Placental epithelial cell (primary cell): ENCODE data around the gene FNTB. TPM values are rescaled to one million over a fixed set of nuclear protein-coding genes. Genes with fewer than 3 reads are reported as not detected.

Experiments
- small RNA-seq: library from RNA; depleted of rRNA; stranded (forward); fragments of <200 nt; gene quantifications from one replicate; pipeline ENCODE3, GENCODE V24; 2012
- total RNA-seq: library from RNA; depleted of rRNA; stranded (reverse); fragments of >200 nt; gene quantifications from 2 replicates; pipeline ENCODE4 v1.2.3, GENCODE V29; 2012

FNTB gene, protein sequence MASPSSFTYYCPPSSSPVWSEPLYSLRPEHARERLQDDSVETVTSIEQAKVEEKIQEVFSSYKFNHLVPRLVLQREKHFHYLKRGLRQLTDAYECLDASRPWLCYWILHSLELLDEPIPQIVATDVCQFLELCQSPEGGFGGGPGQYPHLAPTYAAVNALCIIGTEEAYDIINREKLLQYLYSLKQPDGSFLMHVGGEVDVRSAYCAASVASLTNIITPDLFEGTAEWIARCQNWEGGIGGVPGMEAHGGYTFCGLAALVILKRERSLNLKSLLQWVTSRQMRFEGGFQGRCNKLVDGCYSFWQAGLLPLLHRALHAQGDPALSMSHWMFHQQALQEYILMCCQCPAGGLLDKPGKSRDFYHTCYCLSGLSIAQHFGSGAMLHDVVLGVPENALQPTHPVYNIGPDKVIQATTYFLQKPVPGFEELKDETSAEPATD
- 15.3 and 19.3 TPM in 2 replicates for total RNA-seq

DNA sequence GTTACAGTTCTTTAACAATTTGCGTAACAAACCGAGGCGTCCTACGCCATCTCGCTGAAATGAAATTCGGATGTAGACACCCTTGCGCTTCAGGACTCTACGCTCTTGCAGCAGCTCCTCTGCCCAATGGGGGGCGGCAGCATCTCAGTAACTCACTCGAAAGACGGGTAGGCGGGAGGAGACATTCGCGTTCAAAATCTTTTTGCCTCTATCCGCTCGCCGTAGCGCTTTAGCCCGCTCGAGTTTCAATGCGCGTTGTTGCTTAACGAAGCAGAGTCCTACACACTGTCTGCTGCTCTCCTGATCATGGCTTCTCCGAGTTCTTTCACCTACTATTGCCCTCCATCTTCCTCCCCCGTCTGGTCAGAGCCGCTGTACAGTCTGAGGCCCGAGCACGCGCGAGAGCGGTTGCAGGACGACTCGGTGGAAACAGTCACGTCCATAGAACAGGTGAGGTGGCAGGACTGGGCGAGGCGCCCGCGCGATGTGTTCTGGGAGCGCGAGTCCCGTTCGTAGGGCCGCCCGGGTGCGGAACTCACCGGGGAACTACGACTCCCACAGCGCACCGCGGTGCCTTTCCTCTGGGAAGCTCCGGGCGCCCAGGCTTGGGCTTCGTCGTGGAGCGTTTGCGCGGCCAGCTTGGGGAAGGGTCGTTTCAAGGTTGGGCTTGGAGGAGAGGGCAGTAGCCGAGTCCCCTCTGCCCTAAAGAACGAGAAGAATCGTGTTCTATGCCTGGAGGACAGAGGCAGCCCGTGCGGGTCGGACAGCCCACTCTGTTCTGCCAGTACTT, at the start of gene FNTB:
Gene FNTB (plus strand): TSS at position 248 of the 790 bp plus-strand sequence. CDS start 59 bp downstream, at position 307.

GRCh38 chr14:64942531-64943111, 44.1 kb upstream of the FNTB start, which contains the start of gene GPX2:
Gene GPX2, minus strand, starts transcription at chr14:64942745. Its CDS starts 19 bp downstream, at chr14:64942726.

GRCh38 chr14:64971943-64972791, 14.5 kb upstream of the FNTB start, which contains the start of gene RAB15:
Gene RAB15, minus strand, starts transcription at chr14:64972336. Its CDS starts 260 bp downstream, at chr14:64972076.

GRCh38 chr14:65102441-65103149, 115.9 kb downstream of the FNTB start, which contains the start of gene MAX:
Gene MAX, minus strand, starts transcription at chr14:65102517. Its CDS starts 178 bp downstream, at chr14:65102339.

Small RNA genes within 50 kb of the gene (small RNA-seq; reads per million reads assigned to genes)
- 0.17 reads per million for gene MIR4706

Other genes starting within 250 kb of the FNTB start
- 0.39 and 0.98 TPM in 2 replicates for gene SPTB, start 107.0 kb upstream of the FNTB start, total RNA-seq
- gene CHURC1, start 72.4 kb upstream of the FNTB start, total RNA-seq, result 36.3 and 46.7 TPM in 2 replicates
- not detected in 2 replicates for gene GPX2, start 44.1 kb upstream of the FNTB start, total RNA-seq
- gene RAB15, start 14.6 kb upstream of the FNTB start, total RNA-seq, result 4.9 and 14.1 TPM in 2 replicates
- 74.2 and 87.1 TPM in 2 replicates for gene MAX, start 115.6 kb downstream of the FNTB start, total RNA-seq